ENCODE data around the gene AP5M1. TPM values are rescaled to one million over a fixed set of nuclear protein-coding genes. Genes with fewer than 3 reads are reported as not detected.
A peak's percentile ranks its signal among the peaks of the same experiment; 100 is the strongest.
"Not testable (repeated sequence)": the region's sequence is repeated elsewhere in the genome, so short reads cannot be mapped to it uniquely, and the experiment has no call there.

The AP5M1 gene
- total RNA-seq (10 to 100 TPM; 49.5 to 57.5 TPM), polyA plus RNA-seq (10 to 100 TPM; 39.0 to 48.2 TPM)

GRCh38 chr14:57268161-57269069, at the start of gene AP5M1, which contains the start of gene EXOC5:
Gene AP5M1 (plus strand): TSS chr14:57268971. CDS start chr14:57269315, 344 bp downstream.
Gene EXOC5 (minus strand): TSS chr14:57268905. CDS start chr14:57268648, 257 bp downstream.
- intact Hi-C loops (cut with micrococcal nuclease): loop anchor here (1.0 to 5.0 kb wide), 5 partner anchors 46 to 1159 kb away; partner anchors contain the start of genes KIAA0586, NAA30, TIMM9 and TMEM260
- H3K9me3 Mint-ChIP-seq: peaks cover 0 to 4% (median 0%) of the 10 kb centered on the region in 8 donors
- H3K4me3 ChIP-seq (ENCODE audit: low read length in 2 of 2): peak within 1 kb of the TSS; percentile 78 to 98
- peaks cover 3 to 15% of the 10 kb centered on the region in 2 donors for H3K36me3 Mint-ChIP-seq
- peak within 1 kb of the TSS; percentile 97 to 100 (median 99) for H3K4me3 Mint-ChIP-seq
- peaks cover 55% of the 10 kb centered on the region for H3K4me1 ChIP-seq (ENCODE audit: insufficient read depth, low read length)
- no peaks in the 10 kb centered on the region for H3K27me3 ChIP-seq (ENCODE audit: insufficient read depth, low read length)
- DNase-seq: peak; percentile 93 to 96 (median 93)
- no peaks in the 10 kb centered on the region for H3K9me3 ChIP-seq (ENCODE audit: control insufficient read depth in 1 of 2, low read length in 2 of 2)
- peak within 1 kb of the TSS; percentile 88 for H3K27ac ChIP-seq (ENCODE audit: low read depth, low read length)
- CTCF ChIA-PET (ENCODE audit: partially characterized antibody): interaction anchor here (0.9 to 1.7 kb wide), 11 partner anchors 9 to 1159 kb away, joined by 3 to 7 read pairs (median 3); partner anchors contain the start of genes KIAA0586, TIMM9 and TMEM260
- no peaks in the 10 kb centered on the region for H3K27me3 Mint-ChIP-seq
- H3K36me3 ChIP-seq (ENCODE audit: insufficient read depth, low read length): no peaks in the 10 kb centered on the region
- peak within 1 kb of the TSS; percentile 98 to 100 (median 99) for H3K27ac Mint-ChIP-seq
- peaks cover 45 to 76% (median 61%) of the 10 kb centered on the region in 4 donors for H3K4me1 Mint-ChIP-seq
- POLR2A ChIA-PET (ENCODE audit: partially characterized antibody): interaction anchor here (0.7 to 3.1 kb wide), 19 partner anchors 8 to 1935 kb away, joined by 3 to 34 read pairs (median 4); partner anchors contain the start of genes KIAA0586, NAA30, PELI2 and TIMM9

- intact Hi-C loops (cut with micrococcal nuclease): loop anchor here (5.0 kb wide), 1 partner anchor 45 kb away; the partner anchor contains the start of genes AP5M1 and EXOC5
- H3K4me3 ChIP-seq (ENCODE audit: low read length in 2 of 2): no peak overlapping the region
- no peaks in the 10 kb centered on the region for H3K27me3 ChIP-seq (ENCODE audit: insufficient read depth, low read length)
- ChIA-PET CTCF (ENCODE audit: partially characterized antibody) (no interaction called here), POLR2A (ENCODE audit: partially characterized antibody) (no interaction called here)
- H3K27me3 Mint-ChIP-seq: no peaks in the 10 kb centered on the region
- H3K9me3 Mint-ChIP-seq: no peaks in the 10 kb centered on the region
- no peak overlapping the region for H3K4me3 Mint-ChIP-seq
- H3K27ac Mint-ChIP-seq: no peak overlapping the region
- no peaks in the 10 kb centered on the region for H3K4me1 ChIP-seq (ENCODE audit: insufficient read depth, low read length)
- peaks cover 0 to 12% (median 2%) of the 10 kb centered on the region in 4 donors for H3K4me1 Mint-ChIP-seq
- no peak overlapping the region for H3K27ac ChIP-seq (ENCODE audit: low read depth, low read length)
- peaks cover 47 to 62% of the 10 kb centered on the region in 2 donors for H3K36me3 Mint-ChIP-seq
- DNase-seq: no peak
- peaks cover 19% of the 10 kb centered on the region for H3K36me3 ChIP-seq (ENCODE audit: insufficient read depth, low read length)
- H3K9me3 ChIP-seq (ENCODE audit: control insufficient read depth in 1 of 2, low read length in 2 of 2): no peaks in the 10 kb centered on the region
Observed at GRCh38 chr14:57221931-57222330, 46.8 kb upstream of the AP5M1 start.

- H3K4me3 Mint-ChIP-seq: no peak overlapping the region
- H3K9me3 Mint-ChIP-seq: peaks cover 0 to 7% (median 2%) of the 10 kb centered on the region in 8 donors
- Histone ChIP-seq H3K4me3 (ENCODE audit: low read length in 2 of 2) (no peak overlapping the region), H3K27me3 (ENCODE audit: insufficient read depth, low read length) (no peaks in the 10 kb centered on the region), H3K27ac (ENCODE audit: low read depth, low read length) (no peak overlapping the region), H3K4me1 (ENCODE audit: insufficient read depth, low read length) (no peaks in the 10 kb centered on the region), H3K36me3 (ENCODE audit: insufficient read depth, low read length) (peaks cover 14% of the 10 kb centered on the region), H3K9me3 (ENCODE audit: control insufficient read depth in 1 of 2, low read length in 2 of 2) (no peaks in the 10 kb centered on the region)
- peaks cover 0 to 14% (median 3%) of the 10 kb centered on the region in 4 donors for H3K4me1 Mint-ChIP-seq
- H3K36me3 Mint-ChIP-seq: peaks cover 55 to 69% of the 10 kb centered on the region in 2 donors
- ChIA-PET CTCF (ENCODE audit: partially characterized antibody) (no interaction called here), POLR2A (ENCODE audit: partially characterized antibody) (no interaction called here)
- intact Hi-C loops (cut with micrococcal nuclease): no loop called here
- DNase-seq: no peak
- H3K27me3 Mint-ChIP-seq: no peaks in the 10 kb centered on the region
- peak overlapping the region in 1 of 7 donors; percentile 29 for H3K27ac Mint-ChIP-seq
Observed at GRCh38 chr14:57227083-57227482, 41.7 kb upstream of the AP5M1 start.

GRCh38 chr14:57228320-57228719, 40.5 kb upstream of the AP5M1 start:
- H3K4me3 ChIP-seq (ENCODE audit: low read length in 2 of 2); H3K9me3 ChIP-seq (ENCODE audit: control insufficient read depth in 1 of 2, low read length in 2 of 2); POLR2A ChIA-PET (ENCODE audit: partially characterized antibody); H3K27me3 Mint-ChIP-seq; intact Hi-C loops (cut with micrococcal nuclease); H3K27ac ChIP-seq (ENCODE audit: low read depth, low read length); H3K9me3 Mint-ChIP-seq; DNase-seq; H3K27me3 ChIP-seq (ENCODE audit: insufficient read depth, low read length); H3K27ac Mint-ChIP-seq; CTCF ChIA-PET (ENCODE audit: partially characterized antibody); H3K4me1 ChIP-seq (ENCODE audit: insufficient read depth, low read length); H3K4me3 Mint-ChIP-seq: not testable (repeated sequence)
- peaks cover 20% of the 10 kb centered on the region for H3K36me3 ChIP-seq (ENCODE audit: insufficient read depth, low read length)
- Mint-ChIP-seq H3K4me1 (peaks cover 0 to 14% (median 3%) of the 10 kb centered on the region in 4 donors), H3K36me3 (peaks cover 58 to 71% of the 10 kb centered on the region in 2 donors)

- no peak for DNase-seq
- H3K36me3 ChIP-seq (ENCODE audit: insufficient read depth, low read length): peaks cover 20% of the 10 kb centered on the region
- no peaks in the 10 kb centered on the region for H3K9me3 ChIP-seq (ENCODE audit: control insufficient read depth in 1 of 2, low read length in 2 of 2)
- Mint-ChIP-seq H3K4me1 (peaks cover 0 to 3% (median under 1%) of the 10 kb centered on the region in 4 donors), H3K27me3 (no peaks in the 10 kb centered on the region), H3K36me3 (peaks cover 54 to 59% of the 10 kb centered on the region in 2 donors), H3K4me3 (no peak overlapping the region), H3K27ac (no peak overlapping the region), H3K9me3 (peaks cover 0 to 7% (median 2%) of the 10 kb centered on the region in 8 donors)
- CTCF ChIA-PET (ENCODE audit: partially characterized antibody): no interaction called here
- H3K4me3 ChIP-seq (ENCODE audit: low read length in 2 of 2): no peak overlapping the region
- intact Hi-C loops (cut with micrococcal nuclease): no loop called here
- H3K4me1 ChIP-seq (ENCODE audit: insufficient read depth, low read length): no peaks in the 10 kb centered on the region
- no peak overlapping the region for H3K27ac ChIP-seq (ENCODE audit: low read depth, low read length)
- POLR2A ChIA-PET (ENCODE audit: partially characterized antibody): no interaction called here
- H3K27me3 ChIP-seq (ENCODE audit: insufficient read depth, low read length): no peaks in the 10 kb centered on the region
Observed at GRCh38 chr14:57232006-57232405, 36.8 kb upstream of the AP5M1 start.

GRCh38 chr14:57240115-57240514, 28.7 kb upstream of the AP5M1 start:
- H3K27ac Mint-ChIP-seq; H3K36me3 ChIP-seq (ENCODE audit: insufficient read depth, low read length); H3K9me3 Mint-ChIP-seq; H3K4me3 Mint-ChIP-seq; CTCF ChIA-PET (ENCODE audit: partially characterized antibody); H3K4me3 ChIP-seq (ENCODE audit: low read length in 2 of 2); H3K4me1 ChIP-seq (ENCODE audit: insufficient read depth, low read length); H3K27me3 Mint-ChIP-seq; DNase-seq; H3K9me3 ChIP-seq (ENCODE audit: control insufficient read depth in 1 of 2, low read length in 2 of 2); intact Hi-C loops (cut with micrococcal nuclease); H3K27me3 ChIP-seq (ENCODE audit: insufficient read depth, low read length); H3K4me1 Mint-ChIP-seq; H3K27ac ChIP-seq (ENCODE audit: low read depth, low read length): not testable (repeated sequence)
- H3K36me3 Mint-ChIP-seq: peaks cover 19 to 39% of the 10 kb centered on the region in 2 donors
- POLR2A ChIA-PET (ENCODE audit: partially characterized antibody): interaction anchor here (0.7 kb wide), 1 partner anchor 1898 kb away, joined by 3 read pairs; no protein-coding TSS in a partner anchor

- H3K9me3 ChIP-seq (ENCODE audit: control insufficient read depth in 1 of 2, low read length in 2 of 2): no peaks in the 10 kb centered on the region
- DNase-seq: no peak
- Mint-ChIP-seq H3K27me3 (no peaks in the 10 kb centered on the region), H3K9me3 (peaks cover 0 to 2% (median 0%) of the 10 kb centered on the region in 8 donors), H3K27ac (no peak overlapping the region), H3K4me3 (no peak overlapping the region), H3K36me3 (peaks cover 14 to 50% of the 10 kb centered on the region in 2 donors), H3K4me1 (peaks cover 0 to 4% (median 0%) of the 10 kb centered on the region in 4 donors)
- intact Hi-C loops (cut with micrococcal nuclease): no loop called here
- no peak overlapping the region for H3K27ac ChIP-seq (ENCODE audit: low read depth, low read length)
- H3K27me3 ChIP-seq (ENCODE audit: insufficient read depth, low read length): no peaks in the 10 kb centered on the region
- ChIA-PET POLR2A (ENCODE audit: partially characterized antibody) (interaction anchor here (1.6 kb wide), 1 partner anchor 25 kb away, joined by 6 read pairs; the partner anchor contains the start of genes AP5M1 and EXOC5), CTCF (ENCODE audit: partially characterized antibody) (no interaction called here)
- H3K4me3 ChIP-seq (ENCODE audit: low read length in 2 of 2): no peak overlapping the region
- peaks cover 8% of the 10 kb centered on the region for H3K36me3 ChIP-seq (ENCODE audit: insufficient read depth, low read length)
- H3K4me1 ChIP-seq (ENCODE audit: insufficient read depth, low read length): no peaks in the 10 kb centered on the region
Observed at GRCh38 chr14:57243320-57243719, 25.5 kb upstream of the AP5M1 start.

Measured in CD4-positive, alpha-beta memory T cell (primary cell).